Stimulated activated CD4-positive, alpha-beta T cell treated with anti-CD3 and anti-CD28 coated beads, Interleukin-4, amount 100 ng/mL, for 4 hours (primary cell): ENCODE data around the gene RPL18.
"Not testable (repeated sequence)": the region's sequence is repeated elsewhere in the genome, so short reads cannot be mapped to it uniquely, and the experiment has no call there.

Source experiments
- DNase-seq, 2 experiments: peaks; one replicate each; pipeline ENCODE4 v3.0.0-alpha.2; 2020

The RPL18 gene

GRCh38 chr19:48618916-48619691 is at the start of gene RPL18, which contains the start of gene SPHK2:
RPL18 (minus strand) TSS chr19:48619178; CDS start chr19:48619143, 35 bp downstream.
SPHK2 (plus strand) TSS chr19:48619506; CDS start chr19:48620515, 1,009 bp downstream.
- DNase-seq: peak; percentile 94 to 95

GRCh38 chr19:48668761-48669160 is 49.8 kb upstream of the RPL18 start:
- no peak for DNase-seq

GRCh38 chr19:48668332-48668731 is 49.4 kb upstream of the RPL18 start:
- no peak for DNase-seq

GRCh38 chr19:48665786-48666185 is 46.8 kb upstream of the RPL18 start:
- no peak for DNase-seq

GRCh38 chr19:48664476-48664875 is 45.5 kb upstream of the RPL18 start:
- DNase-seq: no peak

- DNase-seq: no peak
Observed at GRCh38 chr19:48663667-48664066, 44.7 kb upstream of the RPL18 start.

- no peak for DNase-seq
Observed at GRCh38 chr19:48661711-48662090, 42.7 kb upstream of the RPL18 start.

- DNase-seq: peak; percentile 71
Observed at GRCh38 chr19:48660852-48661710, 42.1 kb upstream of the RPL18 start.

GRCh38 chr19:48659768-48660167 is 40.8 kb upstream of the RPL18 start:
- no peak for DNase-seq

- DNase-seq: no peak
Observed at GRCh38 chr19:48658483-48658882, 39.5 kb upstream of the RPL18 start.

- not testable (repeated sequence) for DNase-seq
Observed at GRCh38 chr19:48657828-48658227, 38.9 kb upstream of the RPL18 start.

GRCh38 chr19:48656840-48657474 is 38.0 kb upstream of the RPL18 start:
- DNase-seq: no peak

- DNase-seq: no peak
Observed at GRCh38 chr19:48654299-48655059, 35.5 kb upstream of the RPL18 start.

- DNase-seq: no peak
Observed at GRCh38 chr19:48651683-48652048, 32.7 kb upstream of the RPL18 start.

GRCh38 chr19:48650974-48651682 is 32.1 kb upstream of the RPL18 start:
- no peak for DNase-seq

GRCh38 chr19:48648134-48648533 is 29.2 kb upstream of the RPL18 start:
- DNase-seq: no peak

GRCh38 chr19:48646722-48647216 is 27.8 kb upstream of the RPL18 start:
- DNase-seq: no peak

- DNase-seq: peak; percentile 87 to 92
Observed at GRCh38 chr19:48646001-48646721, 27.2 kb upstream of the RPL18 start, which contains the start of gene CA11. CA11 (minus strand) TSS chr19:48646187; CDS start chr19:48645632, 555 bp downstream.

GRCh38 chr19:48645620-48646000 is 26.6 kb upstream of the RPL18 start:
- no peak for DNase-seq

GRCh38 chr19:48644839-48645619 is 26.1 kb upstream of the RPL18 start:
- DNase-seq: peak; percentile 63 to 72
